HG03064 (cell line): ENCODE measurements around the gene MICALL1.

Experiments used
- ATAC-seq: cut with Tn5 transposase; IDR thresholded peaks from one replicate; pipeline ENCODE4 v1.9.1; 2021; ENCODE audit warnings: low read depth; ENCODE audit not compliant: unreplicated experiment

MICALL1 gene

GRCh38 chr22:37905534-37906363 lies at the start of gene MICALL1:
TSS of gene MICALL1 (plus strand) at chr22:37906297. CDS start at chr22:37906423, 126 bp downstream.
- peak; percentile 59 for ATAC-seq

GRCh38 chr22:37860796-37861421 lies 45.2 kb upstream of the MICALL1 start:
- ATAC-seq: no peak

DNA sequence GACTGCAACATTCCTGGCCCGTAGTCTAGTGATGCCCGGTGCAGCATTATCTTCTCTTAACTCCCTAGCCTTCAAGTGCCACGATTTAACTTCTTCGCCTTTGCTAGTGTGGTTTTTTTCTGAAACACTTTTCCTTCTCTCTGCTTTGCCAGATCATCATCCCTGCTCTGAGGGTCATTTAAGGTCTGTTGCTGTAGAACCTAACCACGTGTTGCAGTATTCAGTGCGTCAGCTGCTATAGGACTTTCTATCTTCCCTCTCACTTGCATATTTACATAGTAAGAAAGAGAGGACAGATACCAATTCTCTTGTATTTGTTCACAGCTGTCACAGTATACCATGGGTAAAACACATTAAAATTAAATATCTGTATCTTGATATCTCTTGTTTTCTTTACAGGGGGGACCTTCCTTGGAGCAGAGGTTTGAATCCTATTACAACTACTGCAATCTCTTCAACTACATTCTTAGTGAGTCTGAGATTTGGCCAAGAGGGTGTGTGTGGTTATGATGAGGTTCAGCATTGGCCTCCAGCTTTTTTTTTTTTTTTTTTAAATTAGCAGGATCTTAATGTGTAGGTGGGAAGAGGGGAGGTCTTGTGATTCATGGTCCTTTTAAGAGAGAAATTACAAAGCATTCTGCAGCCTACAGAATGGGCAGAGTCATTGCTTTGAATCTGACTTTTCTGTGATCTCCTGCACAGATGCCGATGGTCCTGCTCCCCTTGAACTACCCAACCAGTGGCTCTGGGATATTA lies 43.3 kb upstream of the MICALL1 start:
- no peak for ATAC-seq

DNA sequence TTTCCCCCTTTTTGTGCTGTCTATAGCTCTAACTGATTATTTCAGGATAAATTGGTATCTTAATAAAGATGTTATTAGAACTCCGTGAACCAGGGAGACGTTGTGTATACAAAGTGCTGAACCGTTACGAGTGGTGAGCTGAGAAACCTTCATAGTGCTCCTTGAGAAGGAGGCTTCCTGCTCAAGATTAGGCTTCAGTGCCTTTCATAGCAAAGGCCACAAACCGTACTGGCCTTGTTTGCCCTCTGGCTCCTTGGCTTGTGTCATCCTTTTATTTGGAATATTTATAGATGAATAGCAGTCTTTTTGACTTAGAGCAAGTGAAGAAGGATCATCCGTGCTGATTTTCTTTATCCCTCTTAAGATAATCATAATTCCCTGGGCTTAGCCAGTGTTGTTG lies 40.6 kb upstream of the MICALL1 start:
- no peak for ATAC-seq

DNA sequence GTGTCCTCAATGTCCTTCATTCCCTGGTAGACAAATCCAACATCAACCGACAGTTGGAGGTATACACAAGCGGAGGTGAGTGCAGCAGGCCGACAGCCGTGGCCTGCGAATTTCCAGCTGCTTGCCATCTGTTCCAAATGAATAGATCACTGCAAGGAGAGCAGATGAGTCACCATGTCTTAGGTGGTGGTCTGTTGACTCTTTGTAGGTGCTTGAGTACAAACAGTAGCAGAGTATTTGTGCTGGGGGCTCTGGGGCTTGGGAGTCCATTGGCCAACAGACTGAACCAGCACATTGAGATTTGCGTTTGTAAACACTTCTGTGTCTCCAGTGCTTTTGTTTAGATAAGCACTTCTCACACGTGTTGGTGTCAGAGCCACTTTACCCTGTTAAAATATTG lies 35.8 kb upstream of the MICALL1 start:
- ATAC-seq: no peak

DNA sequence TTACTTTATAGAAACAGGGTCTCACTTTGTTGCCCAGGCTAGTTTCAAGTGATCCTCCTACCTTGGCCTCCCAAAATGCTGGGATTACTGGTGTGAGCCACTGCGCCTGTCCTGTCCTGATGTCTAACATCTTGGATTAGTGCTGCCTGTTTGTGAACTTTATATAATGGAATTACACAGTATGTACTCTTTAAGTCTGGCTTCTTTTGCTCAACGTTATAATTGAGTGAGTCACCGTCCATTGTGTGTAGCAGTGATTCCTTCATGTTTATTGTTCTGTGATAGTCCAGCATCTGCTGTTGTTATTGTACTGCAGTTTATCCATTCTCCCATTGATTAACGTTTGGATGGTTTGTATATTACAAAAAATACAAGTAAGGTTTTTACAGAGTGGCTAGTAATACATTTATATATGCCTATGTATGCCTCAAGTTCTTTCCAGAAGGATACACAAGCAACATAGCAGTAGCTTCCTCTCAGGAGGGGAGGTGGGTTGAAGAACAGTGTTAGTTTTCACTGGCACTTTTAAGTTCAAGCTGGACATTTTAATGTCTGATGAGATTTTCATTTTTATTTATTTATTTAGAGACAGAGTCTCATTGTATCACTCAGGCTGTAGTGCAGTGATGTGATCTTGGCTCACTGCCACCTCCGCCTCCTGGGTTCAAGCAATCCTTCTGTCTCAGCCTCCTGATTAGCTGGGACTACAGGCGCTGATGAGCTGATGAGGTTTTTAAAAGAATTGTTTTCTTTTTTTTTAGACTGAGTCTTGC lies 25.2 kb upstream of the MICALL1 start:
- no peak for ATAC-seq

DNA sequence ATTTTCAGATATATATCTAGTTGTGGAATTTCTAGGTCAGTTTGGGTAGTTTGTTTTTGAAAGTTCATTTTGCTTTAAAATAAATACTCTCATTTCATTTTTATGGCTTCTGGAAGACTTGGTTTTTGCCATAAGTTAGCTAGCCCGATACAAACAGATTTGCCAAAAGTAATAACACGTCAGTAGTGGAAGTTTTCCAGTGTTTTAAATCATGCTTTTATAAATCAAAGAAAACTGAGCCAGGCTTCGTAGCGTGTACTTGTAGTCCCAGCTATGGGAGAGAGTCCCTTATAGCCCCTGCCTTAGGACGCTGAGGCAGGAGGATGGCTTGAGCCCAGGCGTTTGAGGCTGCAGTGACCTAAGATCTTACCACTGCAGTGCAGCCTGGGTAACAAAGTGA lies 21.7 kb upstream of the MICALL1 start:
- no peak for ATAC-seq

- no peak for ATAC-seq
Observed at GRCh38 chr22:37887584-37888378, 18.3 kb upstream of the MICALL1 start.

- no peak for ATAC-seq
Observed at GRCh38 chr22:37891926-37892325, 14.2 kb upstream of the MICALL1 start.

DNA sequence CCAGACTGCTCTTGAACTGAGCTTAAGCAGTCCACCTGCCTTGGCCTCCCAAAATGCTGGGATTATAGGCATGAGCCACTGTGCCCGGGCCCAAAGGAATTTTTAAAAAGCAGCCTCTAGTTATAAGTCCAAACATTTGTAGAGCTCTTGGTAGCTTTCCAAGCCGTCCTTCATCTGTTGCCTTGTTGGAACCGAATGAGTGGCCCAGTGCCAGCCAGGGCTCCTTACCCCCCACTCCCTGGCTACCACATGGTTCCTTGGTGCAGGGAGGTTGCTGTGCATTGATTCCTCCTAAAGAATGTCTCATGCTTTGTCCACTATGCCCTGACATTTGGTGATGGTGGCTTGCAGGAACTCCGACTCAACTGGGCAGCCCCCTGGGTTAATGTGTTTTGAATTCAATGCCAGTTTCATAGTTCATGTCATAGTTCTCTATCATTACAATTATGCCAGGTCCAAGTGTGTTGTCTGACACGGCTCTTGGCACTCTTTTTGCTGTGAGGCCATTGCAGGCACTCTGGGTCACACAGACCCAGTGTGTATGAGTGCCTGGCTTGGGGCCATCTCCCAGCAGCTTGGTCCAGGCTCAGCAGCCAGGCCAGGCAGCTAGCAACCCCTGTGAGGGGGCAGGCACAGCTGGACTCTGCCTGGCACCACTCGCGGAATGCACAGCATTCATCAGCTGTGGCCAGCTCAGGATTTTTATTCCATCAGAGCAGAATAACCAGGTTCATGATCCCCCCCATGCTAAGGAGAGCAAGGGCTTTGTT lies 13.3 kb upstream of the MICALL1 start:
- no peak for ATAC-seq

- ATAC-seq: no peak
Observed at GRCh38 chr22:37893583-37893983, 12.5 kb upstream of the MICALL1 start.

GRCh38 chr22:37894939-37895670 lies 11.0 kb upstream of the MICALL1 start:
- no peak for ATAC-seq

- no peak for ATAC-seq
Observed at GRCh38 chr22:37896181-37896592, 9.9 kb upstream of the MICALL1 start.

DNA sequence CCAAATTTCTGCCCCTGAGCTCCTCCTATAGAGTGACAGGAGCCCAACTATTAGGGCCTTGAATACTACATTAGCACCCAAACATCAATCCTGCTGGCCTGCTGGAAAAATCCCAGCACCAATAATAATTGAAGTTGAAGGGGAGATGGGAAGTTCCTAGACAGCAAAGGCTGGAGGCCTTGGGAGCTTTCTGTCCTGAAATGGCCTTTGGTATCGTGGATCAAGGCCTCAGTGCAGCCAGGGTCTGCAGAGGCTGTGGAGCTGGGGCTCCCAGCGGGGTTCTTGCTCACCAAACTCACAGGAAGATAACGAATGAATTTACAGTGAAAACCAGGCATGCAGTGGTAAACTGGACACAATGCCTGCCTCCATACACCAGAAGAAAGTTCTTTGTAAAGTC lies 9.2 kb upstream of the MICALL1 start:
- ATAC-seq: no peak

GRCh38 chr22:37897807-37898206 lies 8.3 kb upstream of the MICALL1 start:
- no peak for ATAC-seq

DNA sequence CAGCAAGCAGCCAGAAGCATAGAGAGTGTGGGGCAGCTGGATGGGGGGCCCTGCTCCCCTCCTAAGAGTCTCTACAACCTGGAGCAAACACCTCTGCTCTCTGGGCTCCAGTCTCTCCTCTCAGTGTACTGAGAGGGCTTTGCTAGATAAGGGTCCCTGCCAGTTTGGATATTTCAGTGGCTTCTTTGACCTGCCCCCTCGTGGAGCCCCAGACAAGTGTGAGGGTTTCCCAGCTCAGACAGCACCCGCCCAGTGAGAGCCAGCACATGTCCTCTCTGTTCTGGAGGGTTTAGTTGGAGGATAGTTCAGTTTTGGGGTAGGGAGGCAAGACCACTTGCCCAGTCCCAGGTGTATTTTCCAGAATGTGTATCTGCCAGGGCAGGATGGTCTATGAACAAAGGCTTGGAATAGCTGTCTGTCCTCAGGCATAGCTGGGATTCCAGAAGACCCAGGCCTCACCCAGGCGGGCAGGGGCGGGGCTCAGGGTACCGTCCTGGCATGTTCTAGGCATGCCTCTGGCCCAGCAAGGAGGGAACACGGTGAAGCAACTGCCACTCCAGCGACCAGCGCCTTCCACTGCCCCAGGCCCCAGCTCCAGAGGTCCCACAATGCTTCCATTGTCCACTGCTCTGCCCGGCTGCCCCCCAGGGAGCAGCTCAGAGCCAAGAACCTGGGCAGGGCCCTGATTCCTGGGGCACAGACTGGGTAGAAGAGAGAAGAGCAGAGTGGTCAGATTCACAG lies 7.5 kb upstream of the MICALL1 start:
- no peak for ATAC-seq

DNA sequence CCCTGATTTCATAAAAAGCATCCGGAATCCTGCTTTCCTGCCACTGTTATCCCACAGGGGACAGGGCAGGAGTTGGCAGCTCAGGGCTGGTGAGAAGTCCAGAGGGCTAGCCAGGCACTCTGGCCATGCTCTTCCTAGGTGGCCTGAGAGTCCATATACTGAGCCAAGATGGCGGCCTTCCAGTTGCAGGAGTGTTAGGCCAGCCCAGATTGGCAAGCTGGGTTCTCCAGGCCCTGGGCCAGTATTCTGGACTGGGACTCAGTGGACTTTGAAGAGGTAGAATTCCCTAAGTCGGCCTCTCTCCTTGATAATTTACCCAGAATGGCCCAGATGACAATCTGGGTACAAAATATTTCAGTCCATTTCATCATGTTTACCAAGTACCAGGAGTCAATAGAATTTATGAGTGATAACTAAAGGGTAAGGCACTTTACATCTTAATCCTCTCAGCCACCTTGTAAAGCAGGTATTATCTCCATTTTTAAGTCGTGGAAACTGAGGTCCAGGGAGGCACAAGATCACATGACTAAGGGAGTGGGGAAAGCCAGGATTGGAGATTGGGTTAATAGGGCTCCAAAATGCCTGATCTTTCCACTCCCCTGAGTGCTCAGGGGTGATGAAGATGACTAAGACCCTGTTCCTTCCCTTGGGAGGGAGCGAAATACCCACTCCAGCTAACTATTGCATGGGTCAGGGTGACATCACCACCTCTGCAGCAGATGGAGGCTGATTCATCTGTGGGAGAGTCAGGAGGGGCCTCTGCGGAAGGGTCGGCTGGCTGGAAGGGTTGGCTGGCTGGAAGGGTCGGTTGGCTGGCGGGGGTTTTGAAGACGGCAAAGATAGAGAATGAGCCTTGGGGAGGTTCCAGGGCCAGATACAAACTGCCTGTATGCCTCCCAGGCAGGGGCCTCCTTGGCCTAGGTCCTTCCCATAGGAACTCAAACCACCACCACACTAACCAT lies 1.2 kb upstream of the MICALL1 start:
- no peak for ATAC-seq
